DMS79 treated with DMSO at 0.1 percent for 48 hours (cell line): ENCODE data around the gene TMEM120A.

Source experiments
- DNase-seq: peaks from one replicate; lab custom pipeline; 2025; lab: John Stamatoyannopoulos, UW

TMEM120A gene

GRCh38 chr7:75957021-75957736 is 37.2 kb downstream of the TMEM120A start:
- DNase-seq, result no peak

DNA sequence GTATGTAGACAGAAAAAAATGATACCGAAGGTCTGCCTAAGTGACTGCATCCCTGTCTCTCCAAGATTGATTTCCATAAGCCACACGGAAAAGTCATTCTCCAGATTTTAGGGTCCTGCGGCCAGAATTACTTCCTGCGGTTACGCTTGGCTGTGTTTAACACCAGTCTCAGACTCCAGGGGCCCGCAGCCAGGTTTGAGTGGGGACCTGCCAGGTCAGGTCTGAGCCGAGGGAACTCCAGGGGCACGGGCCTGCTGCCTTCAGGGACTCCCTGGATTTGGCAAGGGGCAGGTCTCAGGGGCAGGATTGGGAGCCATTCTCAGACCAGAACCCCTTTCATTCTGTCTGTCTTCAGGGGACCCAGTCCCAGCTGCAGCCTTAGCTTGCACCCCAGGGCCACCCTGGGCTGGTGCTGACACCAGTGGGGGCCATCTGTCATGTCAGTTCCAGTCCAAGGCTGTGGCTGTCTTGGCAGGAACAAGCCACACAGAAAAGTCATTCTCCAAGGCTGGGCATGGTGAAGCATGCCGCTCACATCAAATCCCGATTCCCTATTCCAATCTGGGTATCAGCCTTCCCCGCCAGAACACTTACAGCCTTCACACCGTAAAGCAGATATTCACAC is 39.0 kb downstream of the TMEM120A start:
- no peak for DNase-seq

DNA sequence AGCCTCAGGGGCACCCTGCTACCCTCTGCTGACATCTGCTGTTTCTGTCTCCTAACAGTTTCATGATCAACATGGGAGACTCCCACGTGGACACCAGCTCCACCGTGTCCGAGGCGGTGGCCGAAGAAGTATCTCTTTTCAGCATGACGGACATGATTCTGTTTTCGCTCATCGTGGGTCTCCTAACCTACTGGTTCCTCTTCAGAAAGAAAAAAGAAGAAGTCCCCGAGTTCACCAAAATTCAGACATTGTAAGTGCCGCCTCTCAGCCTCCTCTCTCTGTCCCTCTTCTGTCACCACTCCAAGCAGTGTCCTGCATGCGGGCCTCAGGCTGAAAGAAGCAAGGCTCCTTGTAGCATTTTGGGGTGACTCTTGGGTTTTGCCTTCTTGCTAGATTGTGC is 40.5 kb downstream of the TMEM120A start:
- DNase-seq, result no peak

- no peak for DNase-seq
Observed at GRCh38 chr7:75953431-75953830, 41.0 kb downstream of the TMEM120A start.

- DNase-seq, result no peak
Observed at GRCh38 chr7:75951506-75951905, 42.9 kb downstream of the TMEM120A start.

- DNase-seq, result no peak
Observed at GRCh38 chr7:75950111-75950681, 44.2 kb downstream of the TMEM120A start.

- DNase-seq, result no peak
Observed at GRCh38 chr7:75948179-75948578, 46.2 kb downstream of the TMEM120A start.

- DNase-seq, result peak; percentile 86
Observed at GRCh38 chr7:75946207-75946855, 48.1 kb downstream of the TMEM120A start.

DNA sequence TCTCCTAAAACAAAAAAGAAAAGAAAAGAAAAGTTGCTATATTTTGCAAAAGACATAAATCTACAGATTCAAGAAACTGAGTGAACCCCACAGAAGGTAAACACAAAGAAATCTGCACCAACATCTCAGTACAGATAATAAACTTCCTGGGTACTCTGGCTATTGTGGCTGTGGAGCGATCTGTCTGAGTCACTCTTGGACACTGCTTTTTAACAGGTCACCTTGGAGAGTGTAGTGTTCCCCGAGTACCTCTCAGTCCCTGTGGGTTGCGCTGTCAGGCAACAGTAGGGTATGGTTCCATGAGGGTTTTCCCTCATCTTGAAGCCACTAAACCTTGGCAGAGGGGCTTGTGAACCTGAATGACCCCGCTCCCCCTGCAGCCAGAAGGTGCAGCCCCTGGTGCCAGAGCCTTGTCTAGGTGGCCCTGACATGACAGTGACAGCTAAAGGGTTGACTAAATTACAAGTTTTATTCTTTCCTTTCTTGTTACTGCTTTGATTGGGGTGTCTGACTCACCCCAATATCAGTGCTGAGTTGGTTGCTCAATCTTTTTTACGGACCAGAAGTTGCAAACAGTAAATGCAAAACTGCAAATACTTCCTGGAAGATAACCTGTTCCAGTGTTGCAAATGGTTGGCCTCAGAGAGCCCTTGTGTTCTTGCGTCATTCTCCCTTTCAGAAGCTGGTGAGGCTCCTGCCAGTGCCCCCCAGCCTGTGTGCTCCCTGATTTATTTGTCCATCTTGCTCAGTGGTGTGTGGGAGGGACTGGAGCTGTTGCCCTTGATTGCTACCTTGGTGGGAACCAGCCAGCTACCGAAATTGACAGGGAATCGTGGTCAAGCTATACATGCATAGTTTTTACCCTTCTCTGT is 48.9 kb downstream of the TMEM120A start:
- DNase-seq, result peak; percentile 81

GRCh38 chr7:75944507-75944906 is 49.9 kb downstream of the TMEM120A start:
- no peak for DNase-seq

DNA sequence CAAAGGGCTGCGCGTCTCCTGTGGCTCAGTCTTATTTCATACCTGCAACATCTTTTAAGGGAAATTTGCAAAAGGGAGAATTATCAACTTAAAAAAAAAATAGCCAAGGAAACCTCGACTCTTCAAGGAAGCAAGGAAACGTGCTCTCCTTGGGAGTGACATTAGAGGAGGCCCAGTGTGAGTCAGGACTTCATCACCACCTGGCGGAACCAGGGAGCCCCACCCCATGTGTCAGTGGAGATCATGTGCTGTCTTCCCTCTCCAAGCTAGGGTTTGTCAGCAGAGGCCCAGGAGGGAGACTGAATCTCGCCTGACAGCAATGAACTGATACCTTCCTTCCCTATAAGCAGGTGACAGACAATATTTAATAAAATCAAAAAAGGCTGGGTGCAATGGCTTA is 50.5 kb downstream of the TMEM120A start:
- DNase-seq, result no peak

DNA sequence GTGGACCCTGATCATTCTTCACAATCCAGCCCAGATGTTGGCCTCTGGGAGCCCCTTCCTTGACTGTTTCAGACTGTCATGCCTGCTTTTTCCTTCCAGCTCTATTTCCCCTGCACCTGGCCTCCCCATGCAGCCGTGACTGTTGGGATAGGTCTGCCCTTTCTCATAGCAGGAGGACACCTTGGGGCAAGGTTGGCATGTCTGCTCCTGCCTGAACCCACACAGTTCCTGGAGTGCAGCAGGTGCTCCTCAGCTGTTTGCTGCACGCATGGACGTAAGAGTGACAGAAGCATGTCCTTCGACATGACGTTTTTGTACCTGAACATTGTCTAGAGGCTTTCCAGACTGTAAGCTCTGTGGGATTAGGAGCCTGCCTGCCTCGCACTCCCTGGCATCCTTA is 55.5 kb downstream of the TMEM120A start:
- DNase-seq, result peak; percentile 74

DNA sequence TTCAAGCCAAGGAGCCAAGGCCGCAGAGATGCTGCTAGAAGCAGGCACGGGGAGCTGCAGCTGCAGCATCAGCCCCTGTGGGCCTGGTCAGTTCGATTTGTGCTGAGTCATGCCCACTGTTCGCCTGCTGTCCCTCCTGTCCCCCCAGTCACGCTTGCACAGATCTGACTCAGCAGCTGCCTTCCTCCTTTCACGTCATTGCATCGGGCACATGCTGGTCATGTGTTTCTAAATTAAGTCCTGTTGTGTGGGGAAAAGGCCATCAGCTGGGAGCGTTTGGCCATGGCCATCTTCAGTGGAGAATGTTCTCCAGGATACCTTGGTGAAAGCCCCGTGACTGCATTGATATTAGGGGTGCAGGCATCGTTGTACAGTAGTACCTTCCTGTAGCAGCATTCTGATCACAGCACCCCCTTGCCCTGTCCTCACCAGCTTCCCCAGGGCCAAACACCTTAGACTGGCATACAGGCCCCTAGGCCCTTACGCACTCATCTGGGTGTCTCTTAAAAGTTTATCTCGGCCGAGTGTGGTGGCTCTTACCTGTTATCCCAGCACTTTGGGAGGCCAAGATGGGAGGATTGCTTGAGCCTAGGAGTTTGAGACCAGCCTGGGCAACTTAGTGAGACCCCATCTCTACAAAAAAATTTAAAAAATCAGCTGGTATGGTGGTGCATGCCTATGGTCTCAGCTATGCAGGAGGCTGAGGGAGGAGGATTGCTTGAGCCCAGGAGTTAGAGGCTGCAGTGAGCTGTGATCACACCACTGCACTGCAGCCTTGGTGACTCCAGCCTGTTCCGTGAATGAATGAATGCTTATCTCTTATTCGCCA is 56.2 kb downstream of the TMEM120A start:
- DNase-seq, result no peak
